Brain pericyte (primary cell): ENCODE results near the gene CFAP97D1.
"Not testable (repeated sequence)": the region's sequence is repeated elsewhere in the genome, so short reads cannot be mapped to it uniquely, and the experiment has no call there.

Source experiments
- DNase-seq: peaks from one replicate; pipeline ENCODE4 v3.0.0-alpha.2; 2012; ENCODE audit warnings: low read depth, low spot score

The CFAP97D1 gene

GRCh38 chr17:43798024-43798423 is 17.8 kb downstream of the CFAP97D1 start:
- DNase-seq, result not testable (repeated sequence)

GRCh38 chr17:43799047-43799446 is 18.8 kb downstream of the CFAP97D1 start:
- DNase-seq, result no peak

- no peak for DNase-seq
Observed at GRCh38 chr17:43800736-43801135, 20.5 kb downstream of the CFAP97D1 start.

- no peak for DNase-seq
Observed at GRCh38 chr17:43801844-43802243, 21.6 kb downstream of the CFAP97D1 start.

- DNase-seq, result no peak
Observed at GRCh38 chr17:43803758-43804157, 23.5 kb downstream of the CFAP97D1 start.

- DNase-seq, result no peak
Observed at GRCh38 chr17:43805117-43805516, 24.9 kb downstream of the CFAP97D1 start.

- DNase-seq, result no peak
Observed at GRCh38 chr17:43808076-43808475, 27.8 kb downstream of the CFAP97D1 start.

- no peak for DNase-seq
Observed at GRCh38 chr17:43809121-43809520, 28.9 kb downstream of the CFAP97D1 start.

- no peak for DNase-seq
Observed at GRCh38 chr17:43810226-43810715, 30.0 kb downstream of the CFAP97D1 start.

GRCh38 chr17:43810823-43811222 is 30.6 kb downstream of the CFAP97D1 start:
- DNase-seq, result no peak

- no peak for DNase-seq
Observed at GRCh38 chr17:43812396-43813265, 32.4 kb downstream of the CFAP97D1 start.

- no peak for DNase-seq
Observed at GRCh38 chr17:43813386-43813785, 33.2 kb downstream of the CFAP97D1 start.

GRCh38 chr17:43814026-43814425 is 33.8 kb downstream of the CFAP97D1 start:
- no peak for DNase-seq

GRCh38 chr17:43814714-43815113 is 34.5 kb downstream of the CFAP97D1 start:
- no peak for DNase-seq

- DNase-seq, result no peak
Observed at GRCh38 chr17:43816336-43817320, 36.4 kb downstream of the CFAP97D1 start.

- no peak for DNase-seq
Observed at GRCh38 chr17:43817826-43818225, 37.6 kb downstream of the CFAP97D1 start.

- DNase-seq, result no peak
Observed at GRCh38 chr17:43818966-43819365, 38.7 kb downstream of the CFAP97D1 start.

GRCh38 chr17:43820759-43821158 is 40.5 kb downstream of the CFAP97D1 start:
- DNase-seq, result no peak

- no peak for DNase-seq
Observed at GRCh38 chr17:43822570-43823190, 42.4 kb downstream of the CFAP97D1 start.

- no peak for DNase-seq
Observed at GRCh38 chr17:43823350-43824084, 43.3 kb downstream of the CFAP97D1 start.

GRCh38 chr17:43825567-43825966 is 45.3 kb downstream of the CFAP97D1 start:
- DNase-seq, result no peak
